ENCODE data around the gene KRTAP4-2.
"Not testable (repeated sequence)": the region's sequence is repeated elsewhere in the genome, so short reads cannot be mapped to it uniquely, and the experiment has no call there.

The KRTAP4-2 gene

GRCh38 chr17:41178843-41179616, 1.0 kb upstream of the KRTAP4-2 start:
- Mint-ChIP-seq H3K4me3 (no peak overlapping the region), H3K4me1 (ENCODE audit: low read depth) (no peaks in the 10 kb centered on the region), H3K27me3 (ENCODE audit: low read depth) (no peaks in the 10 kb centered on the region), H3K27ac (no peak overlapping the region), H3K9me3 (no peaks in the 10 kb centered on the region), H3K36me3 (ENCODE audit: low read depth) (no peaks in the 10 kb centered on the region)

DNA sequence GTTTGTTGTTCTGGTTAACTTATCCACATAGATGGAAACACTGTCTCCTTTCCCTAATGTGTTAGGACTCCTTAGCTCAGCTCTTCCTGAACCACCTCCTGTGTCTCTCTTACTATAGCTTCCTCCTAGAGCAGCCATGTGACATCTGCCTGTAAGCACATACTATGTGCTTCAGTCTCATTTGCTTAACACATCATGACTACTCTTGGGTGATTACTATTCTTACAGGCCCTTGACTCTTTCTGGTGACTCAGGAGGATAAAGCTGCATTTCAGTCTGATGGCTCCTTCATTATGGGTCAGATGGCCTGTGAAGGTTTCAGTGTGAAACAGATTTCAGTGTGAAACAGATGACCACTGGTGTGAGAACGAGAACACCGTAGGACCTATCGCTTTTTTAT, 320 bp upstream of the KRTAP4-2 start:
- H3K9me3 Mint-ChIP-seq = no peaks in the 10 kb centered on the region
- no peaks in the 10 kb centered on the region for H3K36me3 Mint-ChIP-seq (ENCODE audit: low read depth)
- H3K27ac Mint-ChIP-seq = no peak overlapping the region
- no peak overlapping the region for H3K4me3 Mint-ChIP-seq
- peaks cover 3% of the 10 kb centered on the region for H3K27me3 Mint-ChIP-seq (ENCODE audit: low read depth)
- no peaks in the 10 kb centered on the region for H3K4me1 Mint-ChIP-seq (ENCODE audit: low read depth)

- H3K27me3 Mint-ChIP-seq (ENCODE audit: low read depth) = peaks cover 14% of the 10 kb centered on the region
- no peak overlapping the region for H3K27ac Mint-ChIP-seq
- H3K4me1 Mint-ChIP-seq (ENCODE audit: low read depth) = no peaks in the 10 kb centered on the region
Measured at GRCh38 chr17:41176744-41177387, 1.2 kb downstream of the KRTAP4-2 start.

DNA sequence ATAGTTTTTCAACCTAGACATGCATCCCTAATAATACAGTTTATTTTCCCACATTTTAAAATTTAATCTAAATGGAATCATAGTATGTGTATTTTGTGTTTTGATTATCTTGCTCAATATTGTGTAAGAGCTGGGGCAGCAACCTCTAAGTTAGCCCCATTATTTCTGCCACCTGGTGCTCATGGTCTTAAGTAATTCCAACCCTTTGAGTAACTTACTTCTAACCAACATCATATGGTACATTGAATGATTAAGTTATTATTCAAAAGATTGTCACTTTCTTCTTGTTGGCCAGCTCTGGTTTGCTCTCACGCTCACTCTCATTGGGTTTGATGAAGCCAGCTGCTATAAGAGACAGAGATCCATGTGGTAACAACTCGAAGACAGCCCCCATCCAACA, 6.1 kb downstream of the KRTAP4-2 start:
- H3K27ac Mint-ChIP-seq = no peak overlapping the region
- no peaks in the 10 kb centered on the region for H3K4me1 Mint-ChIP-seq (ENCODE audit: low read depth)
- H3K36me3 Mint-ChIP-seq (ENCODE audit: low read depth) = no peaks in the 10 kb centered on the region
- no peak overlapping the region for H3K4me3 Mint-ChIP-seq
- no peaks in the 10 kb centered on the region for H3K9me3 Mint-ChIP-seq
- H3K27me3 Mint-ChIP-seq (ENCODE audit: low read depth) = peaks cover 17% of the 10 kb centered on the region

More at GRCh38 chr17:41176744-41177387, 1.2 kb downstream of the KRTAP4-2 start:
- Mint-ChIP-seq H3K9me3 (no peaks in the 10 kb centered on the region), H3K4me3 (no peak overlapping the region), H3K36me3 (ENCODE audit: low read depth) (no peaks in the 10 kb centered on the region)

GRCh38 chr17:41168121-41168520, 9.9 kb downstream of the KRTAP4-2 start, which contains the start of gene KRTAP4-3:
Gene KRTAP4-3 (minus strand): TSS chr17:41168221. CDS start chr17:41168172, 49 bp downstream.
- Mint-ChIP-seq H3K36me3 (ENCODE audit: low read depth) (no peaks in the 10 kb centered on the region), H3K4me1 (ENCODE audit: low read depth) (no peaks in the 10 kb centered on the region), H3K4me3 (no peak within 1 kb of the TSS), H3K27ac (no peak within 1 kb of the TSS), H3K9me3 (no peaks in the 10 kb centered on the region), H3K27me3 (ENCODE audit: low read depth) (peaks cover 12% of the 10 kb centered on the region)

DNA sequence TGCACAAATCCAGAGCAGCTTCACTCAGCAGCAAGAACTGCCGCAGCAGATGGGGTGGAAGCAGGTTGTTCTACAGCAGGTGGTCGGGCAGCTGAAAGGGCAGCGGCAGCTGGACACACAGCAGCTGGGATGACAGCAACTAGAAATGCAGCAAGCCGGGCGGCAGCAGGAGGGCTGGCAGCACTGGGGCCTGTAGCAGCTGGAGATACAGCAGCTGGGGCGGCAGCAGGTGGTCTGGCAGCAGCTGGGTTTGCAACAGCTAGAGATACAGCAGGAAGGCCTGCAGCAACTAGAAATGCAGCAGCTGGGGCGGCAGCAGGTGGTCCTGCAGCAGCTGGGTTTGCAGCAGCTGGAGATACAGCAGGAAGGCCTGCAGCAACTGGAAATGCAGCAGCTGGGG, 10.5 kb downstream of the KRTAP4-2 start:
- H3K4me1 Mint-ChIP-seq (ENCODE audit: low read depth) = no peaks in the 10 kb centered on the region
- no peaks in the 10 kb centered on the region for H3K9me3 Mint-ChIP-seq
- H3K27ac Mint-ChIP-seq = no peak overlapping the region
- peaks cover 9% of the 10 kb centered on the region for H3K27me3 Mint-ChIP-seq (ENCODE audit: low read depth)
- H3K36me3 Mint-ChIP-seq (ENCODE audit: low read depth) = no peaks in the 10 kb centered on the region
- no peak overlapping the region for H3K4me3 Mint-ChIP-seq

- Mint-ChIP-seq H3K27me3 (ENCODE audit: low read depth) (no peaks in the 10 kb centered on the region), H3K4me3 (no peak overlapping the region), H3K27ac (no peak overlapping the region), H3K4me1 (ENCODE audit: low read depth) (no peaks in the 10 kb centered on the region), H3K36me3 (ENCODE audit: low read depth) (no peaks in the 10 kb centered on the region), H3K9me3 (no peaks in the 10 kb centered on the region)
Measured at GRCh38 chr17:41163828-41164227, 14.2 kb downstream of the KRTAP4-2 start.

DNA sequence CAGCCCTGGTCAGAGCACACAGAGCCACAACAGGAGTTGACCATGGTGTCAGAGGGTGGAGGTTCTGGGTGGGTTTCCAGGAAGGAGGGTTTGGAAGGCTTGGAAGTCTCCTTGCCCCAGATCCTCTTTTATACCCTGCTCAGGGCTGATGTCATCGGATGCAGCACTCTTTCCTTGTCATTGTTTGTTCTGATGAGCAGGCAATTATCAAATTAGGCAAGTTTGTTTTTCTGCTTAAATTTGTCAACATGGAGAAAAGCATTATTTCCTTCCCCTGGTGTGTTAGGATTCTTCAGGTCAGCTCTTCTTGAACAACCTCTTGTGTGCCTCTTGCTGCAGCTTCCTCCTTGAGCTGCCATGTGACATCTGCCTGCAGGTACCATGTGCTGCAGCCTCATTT, 17.4 kb downstream of the KRTAP4-2 start, which contains the start of gene KRTAP4-4:
Gene KRTAP4-4, minus strand, starts transcription at position 101 of the 400 bp plus-strand sequence. Its CDS starts 57 bp downstream, at position 44.
- Mint-ChIP-seq H3K36me3 (ENCODE audit: low read depth) (no peaks in the 10 kb centered on the region), H3K9me3 (no peaks in the 10 kb centered on the region), H3K27ac (no peak within 1 kb of the TSS), H3K27me3 (ENCODE audit: low read depth) (peaks cover 10% of the 10 kb centered on the region), H3K4me1 (ENCODE audit: low read depth) (no peaks in the 10 kb centered on the region), H3K4me3 (no peak within 1 kb of the TSS)

DNA sequence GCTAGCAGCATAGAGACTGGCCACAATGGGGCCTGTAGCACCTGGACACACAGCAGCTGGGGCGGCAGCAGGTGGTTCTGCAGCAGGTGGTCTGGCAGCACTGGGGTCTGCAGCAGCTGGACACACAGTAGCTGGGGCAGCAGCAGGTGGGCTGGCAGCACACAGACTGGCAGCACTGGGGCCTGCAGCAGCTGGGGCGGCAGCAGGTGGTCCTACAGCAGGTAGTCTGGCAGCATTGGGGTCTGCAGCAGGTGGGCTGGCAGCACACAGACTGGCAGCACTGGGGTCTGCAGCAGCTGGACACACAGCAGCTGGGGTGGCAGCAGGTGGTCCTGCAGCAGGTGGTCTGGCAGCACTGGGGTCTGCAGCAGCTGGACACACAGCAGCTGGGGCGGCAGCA, 17.8 kb downstream of the KRTAP4-2 start:
- not testable (repeated sequence) for H3K36me3 Mint-ChIP-seq (ENCODE audit: low read depth)
- peaks cover 12% of the 10 kb centered on the region for H3K27me3 Mint-ChIP-seq (ENCODE audit: low read depth)

GRCh38 chr17:41153856-41154255, 24.2 kb downstream of the KRTAP4-2 start:
- H3K27me3 Mint-ChIP-seq (ENCODE audit: low read depth) = peaks cover 15% of the 10 kb centered on the region
- H3K4me3 Mint-ChIP-seq = no peak overlapping the region
- no peaks in the 10 kb centered on the region for H3K36me3 Mint-ChIP-seq (ENCODE audit: low read depth)
- no peaks in the 10 kb centered on the region for H3K9me3 Mint-ChIP-seq
- H3K4me1 Mint-ChIP-seq (ENCODE audit: low read depth) = no peaks in the 10 kb centered on the region
- no peak overlapping the region for H3K27ac Mint-ChIP-seq

More for the DNA sequence above, 17.8 kb downstream of the KRTAP4-2 start:
- H3K4me3 Mint-ChIP-seq; H3K27ac Mint-ChIP-seq; H3K4me1 Mint-ChIP-seq (ENCODE audit: low read depth); H3K9me3 Mint-ChIP-seq: not testable (repeated sequence)

- H3K9me3 Mint-ChIP-seq = no peaks in the 10 kb centered on the region
- no peak overlapping the region for H3K4me3 Mint-ChIP-seq
- peaks cover 14% of the 10 kb centered on the region for H3K27me3 Mint-ChIP-seq (ENCODE audit: low read depth)
- no peaks in the 10 kb centered on the region for H3K4me1 Mint-ChIP-seq (ENCODE audit: low read depth)
- H3K36me3 Mint-ChIP-seq (ENCODE audit: low read depth) = no peaks in the 10 kb centered on the region
- no peak overlapping the region for H3K27ac Mint-ChIP-seq
Measured at GRCh38 chr17:41151525-41151924, 26.5 kb downstream of the KRTAP4-2 start.

DNA sequence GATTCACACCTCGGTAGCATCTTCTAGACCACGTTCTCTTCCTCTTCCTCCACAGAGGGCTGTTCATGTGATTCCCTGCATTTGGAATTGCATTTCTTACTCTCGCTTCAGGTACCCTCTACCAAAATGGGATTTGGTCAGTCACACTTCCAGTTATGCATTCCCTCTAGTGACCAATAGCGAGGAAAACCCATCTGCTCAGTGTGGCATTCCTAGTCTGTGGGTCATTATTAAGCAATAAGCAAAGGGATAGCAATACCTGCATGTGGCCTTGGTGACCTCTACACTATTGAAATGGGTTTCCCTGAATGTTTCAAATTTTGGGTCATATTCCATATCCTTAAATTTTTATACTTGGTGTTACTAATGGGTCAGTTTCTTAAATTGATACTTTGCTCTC, 28.0 kb downstream of the KRTAP4-2 start:
- Mint-ChIP-seq H3K27me3 (ENCODE audit: low read depth) (peaks cover 6% of the 10 kb centered on the region), H3K27ac (no peak overlapping the region), H3K36me3 (ENCODE audit: low read depth) (no peaks in the 10 kb centered on the region), H3K4me3 (no peak overlapping the region), H3K9me3 (no peaks in the 10 kb centered on the region), H3K4me1 (ENCODE audit: low read depth) (no peaks in the 10 kb centered on the region)

- H3K4me1 Mint-ChIP-seq (ENCODE audit: low read depth) = no peaks in the 10 kb centered on the region
- H3K27ac Mint-ChIP-seq = no peak within 1 kb of the TSS
- no peaks in the 10 kb centered on the region for H3K9me3 Mint-ChIP-seq
- no peaks in the 10 kb centered on the region for H3K36me3 Mint-ChIP-seq (ENCODE audit: low read depth)
- H3K27me3 Mint-ChIP-seq (ENCODE audit: low read depth) = peaks cover 7% of the 10 kb centered on the region
- H3K4me3 Mint-ChIP-seq = no peak within 1 kb of the TSS
Measured at GRCh38 chr17:41149652-41149985, 28.4 kb downstream of the KRTAP4-2 start, which contains the start of gene KRTAP4-5. Gene KRTAP4-5 (minus strand): TSS chr17:41149825. CDS start chr17:41149767, 58 bp downstream.

GRCh38 chr17:41148971-41149651, 28.9 kb downstream of the KRTAP4-2 start:
- H3K4me3 Mint-ChIP-seq; H3K27ac Mint-ChIP-seq; H3K27me3 Mint-ChIP-seq (ENCODE audit: low read depth); H3K36me3 Mint-ChIP-seq (ENCODE audit: low read depth); H3K9me3 Mint-ChIP-seq; H3K4me1 Mint-ChIP-seq (ENCODE audit: low read depth): not testable (repeated sequence)
